Sigmoid colon (tissue), 4 donors: ENCODE data around the gene LSMEM2.

Source experiments
- EP300 ChIP-seq, 4 donors: sonication (generic); formaldehyde crosslinking; IDR thresholded peaks; one replicate each; pipeline ENCODE4 v1.6.1; 2017; ENCODE audit warnings: antibody characterized with exemption in 4 of 4
- POLR2A ChIP-seq, 2 donors: fragments of 450-650 bp; IDR thresholded peaks; one replicate each; pipeline ENCODE4 v1.6.1; 2016; ENCODE audit warnings: antibody characterized with exemption in 2 of 2, mild to moderate bottlenecking in 2 of 2, moderate library complexity in 2 of 2
- POLR2AphosphoS5 ChIP-seq, 4 donors: sonication (generic); formaldehyde crosslinking; IDR thresholded peaks; one replicate each; pipeline ENCODE4 v1.6.1; 2017; ENCODE audit warnings: antibody characterized with exemption in 4 of 4
- TF ChIP-seq, protein P1 (sequence below), 4 experiments: fragments of 450-650 bp in 3 of 4; fragments of 200-600 bp in 1 of 4; IDR thresholded peaks; one replicate each; pipeline ENCODE4 v1.5.1; 2016 to 2019; ENCODE audit warnings: antibody characterized with exemption in 4 of 4, mild to moderate bottlenecking in 3 of 4, moderate library complexity in 2 of 4

- no peak for TF ChIP-seq POLR2AphosphoS5 (IDR thresholded peaks at IDR 0.05)
- TF ChIP-seq, protein P1, sequence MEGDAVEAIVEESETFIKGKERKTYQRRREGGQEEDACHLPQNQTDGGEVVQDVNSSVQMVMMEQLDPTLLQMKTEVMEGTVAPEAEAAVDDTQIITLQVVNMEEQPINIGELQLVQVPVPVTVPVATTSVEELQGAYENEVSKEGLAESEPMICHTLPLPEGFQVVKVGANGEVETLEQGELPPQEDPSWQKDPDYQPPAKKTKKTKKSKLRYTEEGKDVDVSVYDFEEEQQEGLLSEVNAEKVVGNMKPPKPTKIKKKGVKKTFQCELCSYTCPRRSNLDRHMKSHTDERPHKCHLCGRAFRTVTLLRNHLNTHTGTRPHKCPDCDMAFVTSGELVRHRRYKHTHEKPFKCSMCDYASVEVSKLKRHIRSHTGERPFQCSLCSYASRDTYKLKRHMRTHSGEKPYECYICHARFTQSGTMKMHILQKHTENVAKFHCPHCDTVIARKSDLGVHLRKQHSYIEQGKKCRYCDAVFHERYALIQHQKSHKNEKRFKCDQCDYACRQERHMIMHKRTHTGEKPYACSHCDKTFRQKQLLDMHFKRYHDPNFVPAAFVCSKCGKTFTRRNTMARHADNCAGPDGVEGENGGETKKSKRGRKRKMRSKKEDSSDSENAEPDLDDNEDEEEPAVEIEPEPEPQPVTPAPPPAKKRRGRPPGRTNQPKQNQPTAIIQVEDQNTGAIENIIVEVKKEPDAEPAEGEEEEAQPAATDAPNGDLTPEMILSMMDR (IDR thresholded peaks at IDR 0.05) = no peak
- no peak for TF ChIP-seq POLR2A (IDR thresholded peaks at IDR 0.05)
- no peak for TF ChIP-seq EP300 (IDR thresholded peaks at IDR 0.05)
Observed at GRCh38 chr3:50293079-50293801, 14.4 kb downstream of the LSMEM2 start.
